ENCODE results near the gene DCXR.

The DCXR gene

GRCh38 chr17:82010575-82011525, 26.6 kb downstream of the DCXR start:
- DNase-seq (ENCODE audit: extremely low read depth, low read depth), result no peak
- TF ChIP-seq CTCF (IDR thresholded peaks at IDR 0.05; ENCODE audit: low read depth, low read length, missing control alignments), result no peak
- H3K4me3 ChIP-seq (replicated peaks; ENCODE audit: low read depth, low read length), result no peak overlapping the region

GRCh38 chr17:82009413-82009812, 28.1 kb downstream of the DCXR start:
- no peak for DNase-seq (ENCODE audit: extremely low read depth, low read depth)
- no peak for TF ChIP-seq CTCF (IDR thresholded peaks at IDR 0.05; ENCODE audit: low read depth, low read length, missing control alignments)
- no peak overlapping the region for H3K4me3 ChIP-seq (replicated peaks; ENCODE audit: low read depth, low read length)

- H3K4me3 ChIP-seq (replicated peaks; ENCODE audit: low read depth, low read length), result no peak overlapping the region
- DNase-seq (ENCODE audit: extremely low read depth, low read depth), result no peak
- no peak for TF ChIP-seq CTCF (IDR thresholded peaks at IDR 0.05; ENCODE audit: low read depth, low read length, missing control alignments)
Observed at GRCh38 chr17:82008941-82009405, 28.5 kb downstream of the DCXR start.

GRCh38 chr17:82008258-82008940, 29.1 kb downstream of the DCXR start:
- no peak for TF ChIP-seq CTCF (IDR thresholded peaks at IDR 0.05; ENCODE audit: low read depth, low read length, missing control alignments)
- H3K4me3 ChIP-seq (replicated peaks; ENCODE audit: low read depth, low read length), result no peak overlapping the region
- DNase-seq (ENCODE audit: extremely low read depth, low read depth), result no peak

- DNase-seq (ENCODE audit: extremely low read depth, low read depth), result no peak
- no peak overlapping the region for H3K4me3 ChIP-seq (replicated peaks; ENCODE audit: low read depth, low read length)
- TF ChIP-seq CTCF (IDR thresholded peaks at IDR 0.05; ENCODE audit: low read depth, low read length, missing control alignments), result no peak
Observed at GRCh38 chr17:82007495-82008257, 29.8 kb downstream of the DCXR start.

- DNase-seq (ENCODE audit: extremely low read depth, low read depth), result no peak
- TF ChIP-seq CTCF (IDR thresholded peaks at IDR 0.05; ENCODE audit: low read depth, low read length, missing control alignments), result no peak
- no peak overlapping the region for H3K4me3 ChIP-seq (replicated peaks; ENCODE audit: low read depth, low read length)
Observed at GRCh38 chr17:82007228-82007494, 30.3 kb downstream of the DCXR start.
